CD4-positive, alpha-beta T cell (primary cell): Measurements from ENCODE around the gene CENPA. TPM values are rescaled to one million over a fixed set of nuclear protein-coding genes. Genes with fewer than 3 reads are reported as not detected.

Experiments used
- ATAC-seq: fragments of 200-7000 bp; cut with Tn5 transposase; one replicate; pipeline ENCODE4 v1.10.0; 2022; ENCODE audit warnings: mild to moderate bottlenecking; ENCODE audit not compliant: poor library complexity
- CTCF ChIA-PET: fragments of 350-600 bp; sonication (Branson Sonifier 250); formaldehyde crosslinking; loops from one replicate; lab custom pipeline; 2021; ENCODE audit warnings: antibody characterized with exemption, inconsistent platforms; lab: Charles Lee
- POLR2A ChIA-PET: fragments of 350-600 bp; sonication (Branson Sonifier 250); formaldehyde crosslinking; loops from one replicate; lab custom pipeline; 2021; ENCODE audit warnings: antibody characterized with exemption, inconsistent platforms; lab: Charles Lee
- DNase-seq, 14 experiments: peaks; one replicate each; pipeline ENCODE4 v3.0.0-alpha.2; 2013 to 2020; ENCODE audit warnings: mixed read lengths in 2 of 14
- H3K27ac ChIP-seq, 2 donors: one replicate each; pipeline versions ENCODE4 v1.5.1 to v1.7.0; 2013; ENCODE audit warnings: low read length in 2 of 2, low read depth in 1 of 2, mild to moderate bottlenecking in 1 of 2
- H3K27me3 ChIP-seq, 2 experiments: 1 replicate in 1 of 2; 2 replicates in 1 of 2; pipeline versions ENCODE4 v1.6.1 to v1.7.0; 2013; ENCODE audit warnings: low read length in 2 of 2, control low read depth in 1 of 2, mild to moderate bottlenecking in 1 of 2, moderate library complexity in 1 of 2; ENCODE audit not compliant: insufficient read depth in 2 of 2, control insufficient read depth in 1 of 2
- H3K36me3 ChIP-seq: one replicate; pipeline ENCODE4 v1.6.1; 2013; ENCODE audit warnings: low read length, control low read depth; ENCODE audit not compliant: insufficient read depth
- H3K4me1 ChIP-seq: one replicate; pipeline ENCODE4 v1.6.1; 2013; ENCODE audit warnings: low read length, control low read depth; ENCODE audit not compliant: insufficient read depth
- H3K4me3 ChIP-seq: one replicate; pipeline ENCODE4 v1.5.1; 2013; ENCODE audit warnings: mild to moderate bottlenecking, low read length, moderate library complexity
- H3K9me3 ChIP-seq, 2 experiments: 1 replicate in 1 of 2; 2 replicates in 1 of 2; pipeline versions ENCODE4 v1.6.1 to v1.7.0; 2013; ENCODE audit warnings: low read length in 2 of 2, mild to moderate bottlenecking in 2 of 2, control low read depth in 1 of 2, moderate library complexity in 1 of 2; ENCODE audit not compliant: control insufficient read depth in 1 of 2, insufficient read depth in 1 of 2
- H3K27ac Mint-ChIP-seq: one replicate; pipeline ENCODE4 v1.8.0; 2020; ENCODE audit warnings: mixed read lengths
- H3K27me3 Mint-ChIP-seq: one replicate; pipeline ENCODE4 v1.8.0; 2021; ENCODE audit warnings: mixed read lengths
- H3K36me3 Mint-ChIP-seq: one replicate; pipeline ENCODE4 v1.8.0; 2021; ENCODE audit warnings: low read depth, mixed read lengths
- H3K4me1 Mint-ChIP-seq: one replicate; pipeline ENCODE4 v1.8.0; 2021; ENCODE audit warnings: low read depth, mixed read lengths
- H3K4me3 Mint-ChIP-seq: one replicate; pipeline ENCODE4 v1.8.0; 2020; ENCODE audit warnings: mild to moderate bottlenecking, mixed read lengths
- H3K9me3 Mint-ChIP-seq: one replicate; pipeline ENCODE4 v1.8.0; 2020; ENCODE audit warnings: mixed read lengths
- CTCF ChIP-seq: fragments of 200-600 bp; IDR thresholded peaks from one replicate; pipeline ENCODE4 v1.8.0; 2022; ENCODE audit warnings: antibody characterized with exemption, mild to moderate bottlenecking
- intact Hi-C, 2 experiments: fragments of 100-400 bp; cut with DNase I in 1 of 2; cut with micrococcal nuclease in 1 of 2; formaldehyde crosslinking; loops; one replicate each; pipeline versions ENCODE4 v1.15.1 to v1.9.0; 2023 to 2025; cut with DNase I, micrococcal nuclease
- total RNA-seq, 174 experiments: library from RNA in 2 of 174; stranded (reverse) in 2 of 174; gene quantifications; one replicate each; pipeline ENCODE4 v1.2.3 and lab custom pipeline; 2021 to 2026

CENPA gene
- total RNA-seq, 2 experiments from 2014 or later: 1.0 to 1.1 TPM

- Mint-ChIP-seq H3K27ac (peak overlapping the region; percentile 30), H3K9me3 (no peaks in the 10 kb centered on the region), H3K4me1 (peaks cover 46% of the 10 kb centered on the region), H3K4me3 (no peak overlapping the region), H3K36me3 (no peaks in the 10 kb centered on the region), H3K27me3 (no peaks in the 10 kb centered on the region)
- ATAC-seq (no peak), DNase-seq (no peak)
- intact Hi-C loops: no loop called here
- no peak for TF ChIP-seq CTCF
- ChIA-PET CTCF (no interaction called here), POLR2A (no interaction called here)
- H3K27ac ChIP-seq: no peak overlapping the region
- H3K27me3 ChIP-seq: peaks cover 0 to 1% of the 10 kb centered on the region in 2 experiments
- no peaks in the 10 kb centered on the region for H3K36me3 ChIP-seq
- H3K9me3 ChIP-seq: no peaks in the 10 kb centered on the region
- H3K4me3 ChIP-seq: no peak overlapping the region
- H3K4me1 ChIP-seq: peaks cover 41% of the 10 kb centered on the region
Observed at GRCh38 chr2:26807788-26808460, 22.1 kb downstream of the CENPA start.

GRCh38 chr2:26809211-26809610 is 23.4 kb downstream of the CENPA start:
- no peaks in the 10 kb centered on the region for H3K27me3 Mint-ChIP-seq
- DNase-seq: no peak
- no peak overlapping the region for H3K4me3 ChIP-seq
- no peaks in the 10 kb centered on the region for H3K36me3 ChIP-seq
- no peak overlapping the region for H3K27ac Mint-ChIP-seq
- intact Hi-C loops: no loop called here
- H3K4me3 Mint-ChIP-seq: no peak overlapping the region
- TF ChIP-seq CTCF: no peak
- H3K4me1 ChIP-seq: peaks cover 41% of the 10 kb centered on the region
- H3K9me3 Mint-ChIP-seq: no peaks in the 10 kb centered on the region
- POLR2A ChIA-PET: interaction anchor here (1.0 kb wide), 2 partner anchors 44 to 242 kb away, joined by 3 read pairs; partner anchors contain the start of gene AGBL5
- CTCF ChIA-PET: no interaction called here
- peaks cover 0 to 2% of the 10 kb centered on the region in 2 experiments for H3K9me3 ChIP-seq
- H3K36me3 Mint-ChIP-seq: no peaks in the 10 kb centered on the region
- H3K4me1 Mint-ChIP-seq: peaks cover 46% of the 10 kb centered on the region
- no peak overlapping the region for H3K27ac ChIP-seq
- H3K27me3 ChIP-seq: peaks cover 0 to 2% of the 10 kb centered on the region in 2 experiments
- ATAC-seq: no peak

GRCh38 chr2:26809876-26810577 is 24.2 kb downstream of the CENPA start:
- no peaks in the 10 kb centered on the region for H3K36me3 Mint-ChIP-seq
- POLR2A ChIA-PET: interaction anchor here (1.0 kb wide), 2 partner anchors 45 to 241 kb away, joined by 3 read pairs; partner anchors contain the start of gene AGBL5
- CTCF ChIA-PET: no interaction called here
- Histone ChIP-seq H3K4me1 (peaks cover 41% of the 10 kb centered on the region), H3K9me3 (peaks cover 0 to 6% of the 10 kb centered on the region in 2 experiments), H3K27ac (peak overlapping the region in 1 of 2 donors; percentile 28), H3K36me3 (no peaks in the 10 kb centered on the region), H3K27me3 (peaks cover 0 to 2% of the 10 kb centered on the region in 2 experiments), H3K4me3 (no peak overlapping the region)
- peaks cover 48% of the 10 kb centered on the region for H3K4me1 Mint-ChIP-seq
- DNase-seq (peak in 4 of 14 experiments; percentile 19 to 39 (median 32)), ATAC-seq (peak; percentile 82)
- H3K27me3 Mint-ChIP-seq: peaks cover 3% of the 10 kb centered on the region
- H3K4me3 Mint-ChIP-seq: peak overlapping the region; percentile 49
- no peak for TF ChIP-seq CTCF
- no peaks in the 10 kb centered on the region for H3K9me3 Mint-ChIP-seq
- H3K27ac Mint-ChIP-seq: peak overlapping the region; percentile 57
- intact Hi-C loops: no loop called here
